ENCODE data around the gene POLA1.

Gene POLA1

GRCh38 chrX:24702362-24703184 is 8.9 kb downstream of the POLA1 start:
- no peak for FAIRE-seq

- FAIRE-seq, result no peak
Observed at GRCh38 chrX:24703185-24703494, 9.4 kb downstream of the POLA1 start.

GRCh38 chrX:24718771-24719170 is 25.1 kb downstream of the POLA1 start:
- no peak for FAIRE-seq

GRCh38 chrX:24720036-24720435 is 26.3 kb downstream of the POLA1 start:
- no peak for FAIRE-seq

- FAIRE-seq, result no peak
Observed at GRCh38 chrX:24728530-24728929, 34.8 kb downstream of the POLA1 start.

GRCh38 chrX:24732766-24733500 is 39.2 kb downstream of the POLA1 start:
- FAIRE-seq, result no peak

GRCh38 chrX:24741330-24741729 is 47.6 kb downstream of the POLA1 start:
- no peak for FAIRE-seq

GRCh38 chrX:24748196-24748595 is 54.5 kb downstream of the POLA1 start:
- FAIRE-seq, result no peak

- no peak for FAIRE-seq
Observed at GRCh38 chrX:24759786-24760185, 66.1 kb downstream of the POLA1 start.

- no peak for FAIRE-seq
Observed at GRCh38 chrX:24760363-24761000, 66.8 kb downstream of the POLA1 start.

GRCh38 chrX:24761306-24761705 is 67.6 kb downstream of the POLA1 start:
- FAIRE-seq, result no peak

GRCh38 chrX:24763989-24764388 is 70.3 kb downstream of the POLA1 start:
- FAIRE-seq, result no peak

- no peak for FAIRE-seq
Observed at GRCh38 chrX:24767557-24767956, 73.8 kb downstream of the POLA1 start.

- no peak for FAIRE-seq
Observed at GRCh38 chrX:24768556-24768955, 74.8 kb downstream of the POLA1 start.

- no peak for FAIRE-seq
Observed at GRCh38 chrX:24774650-24775049, 80.9 kb downstream of the POLA1 start.

- FAIRE-seq, result no peak
Observed at GRCh38 chrX:24775891-24776290, 82.2 kb downstream of the POLA1 start.

GRCh38 chrX:24777660-24778059 is 83.9 kb downstream of the POLA1 start:
- FAIRE-seq, result no peak

GRCh38 chrX:24782011-24782410 is 88.3 kb downstream of the POLA1 start:
- FAIRE-seq, result no peak

GRCh38 chrX:24789047-24789446 is 95.3 kb downstream of the POLA1 start:
- no peak for FAIRE-seq

GRCh38 chrX:24790166-24790565 is 96.4 kb downstream of the POLA1 start:
- no peak for FAIRE-seq

- FAIRE-seq, result no peak
Observed at GRCh38 chrX:24796204-24796603, 102.5 kb downstream of the POLA1 start.

- no peak for FAIRE-seq
Observed at GRCh38 chrX:24799078-24799477, 105.4 kb downstream of the POLA1 start.

GRCh38 chrX:24799565-24799964 is 105.8 kb downstream of the POLA1 start:
- FAIRE-seq, result no peak

GRCh38 chrX:24805201-24805600 is 111.5 kb downstream of the POLA1 start:
- FAIRE-seq, result no peak

Measured in endometrium (tissue), 2 donors.